ENCODE measurements around the gene CFTR. TPM values are rescaled to one million over a fixed set of nuclear protein-coding genes. Genes with fewer than 3 reads are reported as not detected.

Gene CFTR
- total RNA-seq, 4 donors from 2014 or later: not detected

DNA sequence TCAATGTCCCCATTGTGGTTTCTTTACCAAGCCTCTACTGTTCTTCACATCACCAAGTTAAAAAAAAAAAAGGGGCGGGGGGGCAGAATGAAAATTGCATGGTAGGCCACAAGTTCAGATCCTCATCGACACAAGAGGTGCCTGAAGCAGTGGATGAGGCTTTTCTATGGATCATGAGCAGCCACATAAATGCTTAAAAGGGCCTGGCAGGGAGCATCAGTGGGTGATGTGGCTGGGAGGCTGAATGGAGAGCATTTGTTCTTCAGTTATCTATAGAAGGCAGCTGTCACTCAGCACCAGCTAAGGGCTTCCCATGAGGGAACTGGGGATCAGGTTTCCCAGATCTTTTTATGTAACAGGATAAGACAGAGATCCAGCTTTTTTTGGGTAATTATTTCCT, 117.9 kb downstream of the CFTR start:
- intact Hi-C loops (cut with DNase I): no loop called here
- H3K27me3 ChIP-seq: no peaks in the 10 kb centered on the region
- H3K36me3 ChIP-seq: no peaks in the 10 kb centered on the region
- peaks cover 0 to 16% (median 0%) of the 10 kb centered on the region in 4 donors for H3K4me1 ChIP-seq
- no peaks in the 10 kb centered on the region for H3K9me3 ChIP-seq
- DNase-seq (ENCODE audit: extremely low spot score): no peak
- 88% methylated on average over 2 of the region's 2 CpGs for WGBS
- H3K4me3 ChIP-seq: no peak overlapping the region
- H3K27ac ChIP-seq (replicated peaks in 1 of 4): no peak overlapping the region
- no peak for TF ChIP-seq EP300 (IDR thresholded peaks at IDR 0.05)
- no peak for TF ChIP-seq POLR2A (IDR thresholded peaks at IDR 0.05; ENCODE audit: low read depth)
- no peak for TF ChIP-seq POLR2AphosphoS5 (IDR thresholded peaks at IDR 0.05)
- TF ChIP-seq, protein P1, sequence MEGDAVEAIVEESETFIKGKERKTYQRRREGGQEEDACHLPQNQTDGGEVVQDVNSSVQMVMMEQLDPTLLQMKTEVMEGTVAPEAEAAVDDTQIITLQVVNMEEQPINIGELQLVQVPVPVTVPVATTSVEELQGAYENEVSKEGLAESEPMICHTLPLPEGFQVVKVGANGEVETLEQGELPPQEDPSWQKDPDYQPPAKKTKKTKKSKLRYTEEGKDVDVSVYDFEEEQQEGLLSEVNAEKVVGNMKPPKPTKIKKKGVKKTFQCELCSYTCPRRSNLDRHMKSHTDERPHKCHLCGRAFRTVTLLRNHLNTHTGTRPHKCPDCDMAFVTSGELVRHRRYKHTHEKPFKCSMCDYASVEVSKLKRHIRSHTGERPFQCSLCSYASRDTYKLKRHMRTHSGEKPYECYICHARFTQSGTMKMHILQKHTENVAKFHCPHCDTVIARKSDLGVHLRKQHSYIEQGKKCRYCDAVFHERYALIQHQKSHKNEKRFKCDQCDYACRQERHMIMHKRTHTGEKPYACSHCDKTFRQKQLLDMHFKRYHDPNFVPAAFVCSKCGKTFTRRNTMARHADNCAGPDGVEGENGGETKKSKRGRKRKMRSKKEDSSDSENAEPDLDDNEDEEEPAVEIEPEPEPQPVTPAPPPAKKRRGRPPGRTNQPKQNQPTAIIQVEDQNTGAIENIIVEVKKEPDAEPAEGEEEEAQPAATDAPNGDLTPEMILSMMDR (IDR thresholded peaks at IDR 0.05): no peak

- H3K4me3 ChIP-seq: no peak overlapping the region
- no peaks in the 10 kb centered on the region for H3K36me3 ChIP-seq
- WGBS: 37% methylated on average over 2 of the region's 2 CpGs
- intact Hi-C loops (cut with DNase I): no loop called here
- H3K27me3 ChIP-seq: no peaks in the 10 kb centered on the region
- peaks cover 0 to 16% (median 0%) of the 10 kb centered on the region in 4 donors for H3K4me1 ChIP-seq
- no peaks in the 10 kb centered on the region for H3K9me3 ChIP-seq
- TF ChIP-seq EP300 (IDR thresholded peaks at IDR 0.05) (no peak), POLR2A (IDR thresholded peaks at IDR 0.05; ENCODE audit: low read depth) (no peak), POLR2AphosphoS5 (IDR thresholded peaks at IDR 0.05) (no peak)
- TF ChIP-seq, protein P1 (IDR thresholded peaks at IDR 0.05): no peak
- DNase-seq (ENCODE audit: extremely low spot score): no peak
- H3K27ac ChIP-seq (replicated peaks in 1 of 4): no peak overlapping the region
Observed at GRCh38 chr7:117600911-117601310, 121.1 kb downstream of the CFTR start.

- TF ChIP-seq EP300 (IDR thresholded peaks at IDR 0.05) (no peak), POLR2AphosphoS5 (IDR thresholded peaks at IDR 0.05) (no peak), POLR2A (IDR thresholded peaks at IDR 0.05; ENCODE audit: low read depth) (no peak)
- TF ChIP-seq, protein P1 (IDR thresholded peaks at IDR 0.05): no peak
- Histone ChIP-seq H3K9me3 (no peaks in the 10 kb centered on the region), H3K4me1 (peaks cover 0 to 16% (median 0%) of the 10 kb centered on the region in 4 donors), H3K4me3 (no peak overlapping the region), H3K36me3 (no peaks in the 10 kb centered on the region), H3K27ac (replicated peaks in 1 of 4) (no peak overlapping the region), H3K27me3 (no peaks in the 10 kb centered on the region)
- intact Hi-C loops (cut with DNase I): no loop called here
- WGBS: 82% methylated on average over 4 of the region's 4 CpGs
- no peak for DNase-seq (ENCODE audit: extremely low spot score)
Observed at GRCh38 chr7:117603627-117604026, 123.8 kb downstream of the CFTR start.

DNA sequence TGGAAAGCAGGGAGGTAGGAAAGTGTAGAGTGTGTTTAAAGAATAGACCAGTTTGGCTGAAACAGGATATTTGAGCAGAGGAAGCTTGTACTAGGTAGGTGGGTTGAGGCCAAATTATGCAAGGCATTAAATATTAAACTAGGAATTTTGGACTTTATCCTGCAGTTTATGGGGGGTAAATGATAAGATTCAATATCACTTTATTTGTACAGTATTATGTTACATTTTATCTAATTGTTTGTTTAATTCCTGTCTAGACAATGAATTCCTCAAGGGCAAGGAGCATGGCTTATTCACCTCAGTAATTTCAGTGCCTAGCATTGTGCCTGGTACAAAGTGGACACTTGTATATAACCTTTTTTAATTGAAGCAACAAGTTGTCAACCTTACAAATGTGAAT, 125.9 kb downstream of the CFTR start:
- H3K4me1 ChIP-seq: peaks cover 0 to 15% (median 0%) of the 10 kb centered on the region in 4 donors
- H3K27me3 ChIP-seq: no peaks in the 10 kb centered on the region
- no peaks in the 10 kb centered on the region for H3K36me3 ChIP-seq
- no peak overlapping the region for H3K4me3 ChIP-seq
- no peaks in the 10 kb centered on the region for H3K9me3 ChIP-seq
- intact Hi-C loops (cut with DNase I): no loop called here
- no peak for TF ChIP-seq EP300 (IDR thresholded peaks at IDR 0.05)
- TF ChIP-seq, protein P1 (IDR thresholded peaks at IDR 0.05): no peak
- H3K27ac ChIP-seq (replicated peaks in 1 of 4): no peak overlapping the region
- no peak for DNase-seq (ENCODE audit: extremely low spot score)

DNA sequence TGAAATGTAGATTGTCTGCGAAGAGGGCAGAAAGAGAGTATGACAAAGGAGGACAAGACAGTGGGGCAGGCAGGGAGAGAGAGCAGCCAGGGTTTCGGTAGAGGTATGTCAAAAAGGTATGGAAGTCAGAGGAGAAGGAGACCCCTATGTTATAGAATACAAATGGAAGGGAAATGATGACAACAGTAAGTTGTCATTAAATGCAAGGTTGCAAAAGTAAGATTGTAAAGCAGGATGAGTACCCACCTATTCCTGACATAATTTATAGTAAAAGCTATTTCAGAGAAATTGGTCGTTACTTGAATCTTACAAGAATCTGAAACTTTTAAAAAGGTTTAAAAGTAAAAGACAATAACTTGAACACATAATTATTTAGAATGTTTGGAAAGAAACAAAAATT, 126.3 kb downstream of the CFTR start:
- no peaks in the 10 kb centered on the region for H3K27me3 ChIP-seq
- H3K4me3 ChIP-seq: no peak overlapping the region
- 85% methylated on average over 3 of the region's 3 CpGs for WGBS
- no peak for DNase-seq (ENCODE audit: extremely low spot score)
- intact Hi-C loops (cut with DNase I): no loop called here
- H3K36me3 ChIP-seq: no peaks in the 10 kb centered on the region
- peaks cover 0 to 11% (median 0%) of the 10 kb centered on the region in 4 donors for H3K4me1 ChIP-seq
- H3K27ac ChIP-seq (replicated peaks in 1 of 4): no peak overlapping the region
- H3K9me3 ChIP-seq: no peaks in the 10 kb centered on the region
- TF ChIP-seq POLR2A (IDR thresholded peaks at IDR 0.05; ENCODE audit: low read depth) (no peak), EP300 (IDR thresholded peaks at IDR 0.05) (no peak), POLR2AphosphoS5 (IDR thresholded peaks at IDR 0.05) (no peak)
- TF ChIP-seq, protein P1 (IDR thresholded peaks at IDR 0.05): no peak

Data from esophagus muscularis mucosa (tissue), 4 donors.